GM21529 (cell line): ENCODE results near the gene SCGB1C1.
"Not testable (repeated sequence)": the region's sequence is repeated elsewhere in the genome, so short reads cannot be mapped to it uniquely, and the experiment has no call there.

Experiments used
- ATAC-seq: cut with Tn5 transposase; IDR thresholded peaks from one replicate; pipeline ENCODE4 v1.9.1; 2021; ENCODE audit not compliant: unreplicated experiment

SCGB1C1 gene

DNA sequence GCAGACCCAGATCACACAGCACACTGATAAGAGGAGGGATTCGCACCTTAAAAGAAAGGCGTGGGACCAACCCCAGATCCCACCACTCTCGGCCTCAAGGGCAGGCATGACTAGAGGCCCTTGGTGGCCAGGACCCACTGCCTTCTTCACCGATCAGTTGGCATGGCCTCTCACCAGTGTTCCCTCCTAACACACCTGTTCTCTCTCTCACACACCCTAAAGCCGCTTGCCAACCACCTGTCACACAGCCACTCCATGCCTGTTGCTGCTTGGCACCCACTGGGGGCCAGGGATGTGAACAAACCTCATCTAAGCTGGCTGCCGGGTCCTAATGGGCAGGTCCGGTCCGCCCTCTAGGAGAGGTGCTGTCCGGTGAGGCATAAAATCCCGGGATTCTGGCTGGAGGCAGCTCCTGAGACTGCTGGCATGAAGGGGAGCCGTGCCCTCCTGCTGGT is at the start of gene SCGB1C1:
TSS of gene SCGB1C1 (plus strand) at position 405 of the 455 bp plus-strand sequence. CDS start at position 427, 22 bp downstream.
- ATAC-seq, result not testable (repeated sequence)

DNA sequence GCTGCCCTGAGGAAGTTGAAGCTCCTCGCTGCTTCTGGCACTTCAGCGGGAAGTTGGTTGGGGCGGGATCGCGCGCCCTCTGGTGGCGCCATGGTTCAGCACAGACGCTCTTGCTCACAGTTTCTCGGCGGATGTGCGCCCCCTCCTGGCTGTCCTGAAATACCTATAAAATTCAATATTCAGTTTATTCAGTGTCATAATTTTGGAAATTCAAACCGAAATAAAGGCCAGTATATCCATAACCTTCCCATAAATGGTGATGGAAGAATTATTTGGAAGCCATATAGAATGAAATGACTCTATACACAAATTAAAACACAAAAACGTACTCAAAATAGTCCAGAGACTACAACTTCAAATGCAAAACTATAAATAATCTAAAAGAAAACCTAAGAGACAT is 12.6 kb upstream of the SCGB1C1 start:
- ATAC-seq, result not testable (repeated sequence)

- not testable (repeated sequence) for ATAC-seq
Observed at GRCh38 chr11:189200-189783, 3.6 kb upstream of the SCGB1C1 start.

DNA sequence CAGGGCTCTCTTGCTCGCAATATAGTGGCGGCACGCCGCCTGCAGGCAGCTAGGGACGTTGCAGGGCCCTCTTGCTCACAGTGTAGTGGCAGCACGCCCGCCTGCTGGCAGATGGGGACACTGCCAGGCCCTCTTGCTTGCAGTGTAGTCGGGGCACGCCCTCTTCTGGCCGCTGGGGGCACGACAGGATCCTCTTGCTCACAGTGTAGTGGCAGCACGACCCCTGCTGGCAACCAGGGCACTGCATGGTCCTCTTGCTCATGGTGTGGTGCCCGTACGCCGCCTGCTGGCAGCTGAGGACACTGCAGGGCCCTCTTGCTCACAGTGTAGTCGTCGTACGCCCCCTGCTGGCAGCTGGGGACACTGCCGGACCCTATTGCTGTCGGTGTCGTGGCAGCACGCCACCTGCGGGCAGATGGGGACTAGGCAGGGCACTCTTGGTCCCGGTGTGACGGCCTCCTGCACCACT is 3.0 kb upstream of the SCGB1C1 start:
- ATAC-seq, result peak; percentile 75

- ATAC-seq, result not testable (repeated sequence)
Observed at GRCh38 chr11:190546-190945, 2.3 kb upstream of the SCGB1C1 start.

GRCh38 chr11:191490-192478 is 1.1 kb upstream of the SCGB1C1 start:
- not testable (repeated sequence) for ATAC-seq

DNA sequence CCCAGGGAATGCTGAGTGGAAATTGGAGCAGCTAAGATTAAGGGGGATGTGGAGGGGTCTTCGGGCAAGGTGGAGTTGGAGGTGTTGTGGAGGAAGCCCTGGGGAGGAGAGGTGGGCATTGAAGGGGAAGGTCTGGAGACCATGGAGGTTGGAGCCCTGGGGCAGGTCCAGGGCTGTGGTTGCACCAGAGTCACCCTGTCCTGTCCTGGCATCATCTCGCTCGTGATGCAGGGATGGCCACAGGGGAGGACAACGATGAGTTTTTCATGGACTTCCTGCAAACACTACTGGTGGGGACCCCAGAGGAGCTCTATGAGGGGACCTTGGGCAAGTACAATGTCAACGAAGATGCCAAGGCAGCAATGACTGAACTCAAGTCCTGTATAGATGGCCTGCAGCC is 603 bp downstream of the SCGB1C1 start:
- ATAC-seq, result not testable (repeated sequence)

- ATAC-seq, result no peak
Observed at GRCh38 chr11:196786-197731, 4.2 kb downstream of the SCGB1C1 start.

- ATAC-seq, result no peak
Observed at GRCh38 chr11:197741-198235, 4.9 kb downstream of the SCGB1C1 start.

GRCh38 chr11:198236-198806 is 5.4 kb downstream of the SCGB1C1 start:
- no peak for ATAC-seq

DNA sequence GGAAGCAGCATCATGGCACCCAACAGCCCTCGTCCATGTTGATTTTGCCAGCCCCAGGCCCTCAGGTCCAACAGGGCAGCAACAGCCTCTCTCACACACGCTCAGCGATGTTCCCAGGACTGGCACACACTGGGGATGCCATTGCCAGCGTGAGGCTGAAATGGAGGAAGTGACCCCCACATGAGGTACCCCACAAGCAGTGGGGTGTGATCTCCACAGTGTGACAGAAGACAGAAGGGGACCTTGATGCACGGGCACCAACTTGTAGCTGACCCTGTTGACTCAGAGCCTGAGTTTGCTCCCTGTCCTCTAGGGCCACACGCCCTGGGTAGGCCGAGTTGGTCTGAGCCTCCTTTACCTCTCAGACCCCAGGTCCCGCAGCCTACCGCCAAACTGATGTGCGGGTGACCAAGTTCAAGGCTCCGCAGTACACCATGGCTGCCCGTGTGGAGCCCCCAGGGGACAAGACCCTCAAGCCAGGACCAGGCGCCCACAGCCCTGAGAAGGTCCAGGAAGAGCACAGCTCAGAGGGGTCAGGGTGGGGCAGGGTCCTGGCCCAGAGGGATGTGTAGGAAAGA is 6.2 kb downstream of the SCGB1C1 start:
- ATAC-seq, result no peak

- no peak for ATAC-seq
Observed at GRCh38 chr11:199782-200181, 6.9 kb downstream of the SCGB1C1 start.

DNA sequence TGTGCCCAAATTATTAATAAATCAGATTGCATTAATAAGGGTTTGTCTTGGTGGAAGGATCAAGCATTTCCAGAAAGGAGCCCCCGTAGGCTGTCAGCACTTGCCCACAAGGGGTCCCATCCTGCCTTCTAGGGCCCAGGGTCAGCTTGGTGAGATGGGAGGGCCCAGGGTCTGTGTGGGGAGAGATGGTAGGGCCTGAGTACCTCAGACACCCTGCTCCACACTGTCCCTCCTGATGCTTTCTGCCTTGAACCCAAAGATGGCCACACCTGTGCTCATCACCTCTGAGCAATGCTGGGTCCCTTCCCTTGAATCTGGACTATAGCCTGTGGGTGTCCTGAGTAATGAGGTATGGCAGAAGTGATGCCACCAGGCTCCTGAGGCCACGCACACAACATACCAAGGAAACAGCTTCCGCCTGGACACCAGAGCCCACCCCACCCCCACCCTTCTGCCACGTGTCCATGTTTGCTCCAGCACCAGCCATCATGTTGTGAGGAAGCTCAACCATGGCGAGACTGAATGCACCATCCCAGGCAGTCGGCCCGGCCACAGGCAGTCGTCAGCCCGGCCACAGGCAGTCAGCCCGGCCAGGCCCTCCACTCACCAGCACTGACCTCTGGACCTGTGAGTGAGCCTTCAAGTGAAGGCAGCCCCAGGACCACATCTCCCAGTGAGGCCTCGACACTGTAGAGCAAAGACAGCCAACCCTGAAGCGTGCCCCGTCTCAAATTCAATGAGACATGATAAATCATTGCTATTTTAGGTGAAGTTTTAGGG is 7.5 kb downstream of the SCGB1C1 start:
- ATAC-seq, result no peak

DNA sequence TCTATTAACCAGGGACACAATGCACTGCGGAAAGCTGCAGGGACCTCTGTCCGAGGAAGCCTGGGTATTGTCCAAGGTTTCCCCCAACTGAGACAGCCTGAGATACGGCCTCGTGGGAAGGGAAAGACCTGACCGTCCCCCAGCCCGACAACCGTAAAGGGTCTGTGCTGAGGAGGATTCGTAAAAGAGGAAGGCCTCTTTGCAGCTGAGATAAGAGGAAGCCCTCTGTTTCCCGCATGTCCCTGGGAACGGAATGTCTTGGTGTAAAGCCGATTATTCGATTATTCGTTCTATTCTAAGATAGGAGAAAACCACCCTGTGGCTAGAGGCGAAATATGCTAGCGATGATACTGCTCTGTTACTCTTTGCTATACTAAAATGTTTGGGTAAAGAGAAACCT is 9.1 kb downstream of the SCGB1C1 start:
- ATAC-seq, result no peak

- no peak for ATAC-seq
Observed at GRCh38 chr11:202490-202889, 9.6 kb downstream of the SCGB1C1 start.

- no peak for ATAC-seq
Observed at GRCh38 chr11:203056-203944, 10.4 kb downstream of the SCGB1C1 start.

DNA sequence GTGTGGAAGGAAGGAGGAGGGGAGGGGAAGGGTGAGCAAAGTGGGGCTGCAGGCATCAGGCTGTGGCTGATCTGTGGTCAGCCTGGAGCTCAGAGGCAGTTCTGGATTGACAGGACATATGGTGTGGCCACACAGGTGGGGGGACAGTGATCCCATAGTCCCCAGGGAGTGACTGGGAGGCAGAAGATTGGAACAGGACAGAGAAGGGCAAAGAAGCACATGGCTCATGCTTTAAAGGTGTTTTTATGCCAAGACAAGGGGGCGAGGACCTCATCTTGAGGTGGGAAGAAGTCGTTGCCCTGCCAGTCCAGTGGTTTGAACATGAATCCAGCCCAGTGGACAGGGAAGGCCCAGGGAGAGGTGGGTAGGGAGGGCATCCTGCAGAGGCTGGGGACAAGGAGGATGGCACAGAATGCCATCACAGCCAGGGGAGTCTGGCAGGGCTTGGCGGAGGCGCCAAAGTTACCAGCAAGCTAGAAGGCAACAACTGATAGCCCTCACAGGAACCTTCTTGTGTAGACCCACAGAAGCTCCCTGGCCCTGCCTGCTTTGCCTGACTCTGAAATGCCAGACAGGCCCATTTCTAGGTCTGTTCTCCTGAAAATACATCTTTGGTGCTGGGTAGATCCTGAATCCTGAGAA is 11.2 kb downstream of the SCGB1C1 start:
- no peak for ATAC-seq
